Peyer's patch (tissue), 4 donors: Measurements from ENCODE around the gene CDH4. TPM values are rescaled to one million over a fixed set of nuclear protein-coding genes. Genes with fewer than 3 reads are reported as not detected.
A peak's percentile ranks its signal among the peaks of the same experiment; 100 is the strongest.
"Not testable (repeated sequence)": the region's sequence is repeated elsewhere in the genome, so short reads cannot be mapped to it uniquely, and the experiment has no call there.

ENCODE experiments used
- DNase-seq, 3 donors: peaks; one replicate each; pipeline ENCODE4 v3.0.0-alpha.2; 2017 to 2019
- H3K27ac ChIP-seq, 4 donors: fragments of 200-600 bp; sonication (generic); one replicate each; pipeline ENCODE4 v1.5.1; 2016 to 2019
- H3K27me3 ChIP-seq, 2 donors: fragments of 200-600 bp; sonication (generic); one replicate each; pipeline ENCODE4 v1.5.1; 2019
- H3K36me3 ChIP-seq, 3 donors: fragments of 200-600 bp; sonication (generic); one replicate each; pipeline ENCODE4 v1.5.1; 2016 to 2019
- H3K4me1 ChIP-seq, 4 donors: fragments of 200-600 bp; sonication (generic); one replicate each; pipeline ENCODE4 v1.5.1; 2016 to 2019
- H3K4me3 ChIP-seq, 4 donors: fragments of 200-600 bp; sonication (generic); 1 replicate in 3 of 4; 2 replicates in 1 of 4; pipeline ENCODE4 v1.5.1; 2016 to 2019; ENCODE audit warnings: mild to moderate bottlenecking in 1 of 4
- H3K9me3 ChIP-seq, 4 donors: fragments of 200-600 bp; sonication (generic); one replicate each; pipeline ENCODE4 v1.5.1; 2016 to 2019; ENCODE audit warnings: mild to moderate bottlenecking in 1 of 4
- CTCF ChIP-seq, 6 experiments: fragments of 450-650 bp in 4 of 6; fragments of 200-600 bp in 2 of 6; sonication (generic) in 1 of 6; IDR thresholded peaks; one replicate each; pipeline ENCODE4 v1.5.1; 2017 to 2019; ENCODE audit warnings: antibody characterized with exemption in 6 of 6, mild to moderate bottlenecking in 3 of 6, moderate library complexity in 1 of 6
- POLR2A ChIP-seq, 2 donors: fragments of 450-650 bp; IDR thresholded peaks; one replicate each; pipeline ENCODE4 v1.5.1; 2017; ENCODE audit warnings: antibody characterized with exemption in 2 of 2, mild to moderate bottlenecking in 2 of 2, moderate library complexity in 2 of 2
- total RNA-seq, 4 donors: library from RNA; depleted of rRNA; stranded (reverse); fragments of >200 nt; gene quantifications; one replicate each; pipeline ENCODE4 v1.1.0, GENCODE V29; 2016

Gene CDH4
- total RNA-seq, 4 donors from 2014 or later: 0.27 TPM; not detected in 3

GRCh38 chr20:61263084-61263695 lies 11.1 kb downstream of the CDH4 start:
- Histone ChIP-seq H3K4me1 (no peaks in the 10 kb centered on the region), H3K36me3 (no peaks in the 10 kb centered on the region), H3K9me3 (no peaks in the 10 kb centered on the region), H3K27ac (no peak overlapping the region), H3K4me3 (no peak overlapping the region), H3K27me3 (no peaks in the 10 kb centered on the region)
- no peak for DNase-seq
- TF ChIP-seq POLR2A (IDR thresholded peaks at IDR 0.05) (no peak), CTCF (IDR thresholded peaks at IDR 0.05) (peak in 4 of 6 experiments; percentile 8 to 49 (median 40))

GRCh38 chr20:61263938-61264337 lies 11.9 kb downstream of the CDH4 start:
- TF ChIP-seq CTCF (IDR thresholded peaks at IDR 0.05): no peak
- TF ChIP-seq POLR2A (IDR thresholded peaks at IDR 0.05): no peak
- no peak overlapping the region for H3K4me3 ChIP-seq
- DNase-seq: no peak
- no peaks in the 10 kb centered on the region for H3K27me3 ChIP-seq
- H3K4me1 ChIP-seq: no peaks in the 10 kb centered on the region
- H3K27ac ChIP-seq: no peak overlapping the region
- no peaks in the 10 kb centered on the region for H3K36me3 ChIP-seq
- H3K9me3 ChIP-seq: no peaks in the 10 kb centered on the region

GRCh38 chr20:61267241-61267640 lies 15.2 kb downstream of the CDH4 start:
- Histone ChIP-seq H3K36me3 (no peaks in the 10 kb centered on the region), H3K4me3 (no peak overlapping the region), H3K27me3 (no peaks in the 10 kb centered on the region), H3K4me1 (no peaks in the 10 kb centered on the region), H3K27ac (no peak overlapping the region), H3K9me3 (no peaks in the 10 kb centered on the region)
- TF ChIP-seq POLR2A (IDR thresholded peaks at IDR 0.05) (no peak), CTCF (IDR thresholded peaks at IDR 0.05) (no peak)
- DNase-seq: no peak

- no peaks in the 10 kb centered on the region for H3K36me3 ChIP-seq
Measured at GRCh38 chr20:61268024-61268423, 16.0 kb downstream of the CDH4 start.

GRCh38 chr20:61271312-61272231 lies 19.5 kb downstream of the CDH4 start:
- Histone ChIP-seq H3K4me1 (no peaks in the 10 kb centered on the region), H3K27ac (no peak overlapping the region), H3K4me3 (no peak overlapping the region), H3K27me3 (no peaks in the 10 kb centered on the region), H3K36me3 (no peaks in the 10 kb centered on the region), H3K9me3 (no peaks in the 10 kb centered on the region)
- TF ChIP-seq CTCF (IDR thresholded peaks at IDR 0.05): no peak
- no peak for DNase-seq

More at GRCh38 chr20:61268024-61268423, 16.0 kb downstream of the CDH4 start:
- no peak for TF ChIP-seq CTCF (IDR thresholded peaks at IDR 0.05)
- Histone ChIP-seq H3K4me1 (no peaks in the 10 kb centered on the region), H3K27me3 (no peaks in the 10 kb centered on the region), H3K9me3 (no peaks in the 10 kb centered on the region), H3K4me3 (no peak overlapping the region), H3K27ac (no peak overlapping the region)
- DNase-seq: no peak

GRCh38 chr20:61273024-61273423 lies 21.0 kb downstream of the CDH4 start:
- not testable (repeated sequence) for H3K36me3 ChIP-seq, H3K4me1 ChIP-seq, DNase-seq, H3K27me3 ChIP-seq, H3K27ac ChIP-seq, H3K4me3 ChIP-seq, H3K9me3 ChIP-seq

GRCh38 chr20:61273666-61274065 lies 21.6 kb downstream of the CDH4 start:
- H3K36me3 ChIP-seq, H3K27me3 ChIP-seq, H3K9me3 ChIP-seq, H3K27ac ChIP-seq, H3K4me1 ChIP-seq, H3K4me3 ChIP-seq, DNase-seq: not testable (repeated sequence)
